ENCODE results near the gene CNTNAP2.

- no peak for TF ChIP-seq CTCF (conservative IDR thresholded peaks at IDR 0.05 in 1 of 2, IDR thresholded peaks at IDR 0.05 in 1 of 2; ENCODE audit: low read depth in 1 of 2, low read length in 2 of 2)
- TF ChIP-seq EZH2 (IDR thresholded peaks at IDR 0.05; ENCODE audit: low read length, missing control alignments): no peak
Observed at GRCh38 chr7:147708871-147709270, 1592.3 kb downstream of the CNTNAP2 start.

Data from fibroblast of lung (primary cell).